ENCODE results near the gene APOC3.

- TF ChIP-seq, protein P1, sequence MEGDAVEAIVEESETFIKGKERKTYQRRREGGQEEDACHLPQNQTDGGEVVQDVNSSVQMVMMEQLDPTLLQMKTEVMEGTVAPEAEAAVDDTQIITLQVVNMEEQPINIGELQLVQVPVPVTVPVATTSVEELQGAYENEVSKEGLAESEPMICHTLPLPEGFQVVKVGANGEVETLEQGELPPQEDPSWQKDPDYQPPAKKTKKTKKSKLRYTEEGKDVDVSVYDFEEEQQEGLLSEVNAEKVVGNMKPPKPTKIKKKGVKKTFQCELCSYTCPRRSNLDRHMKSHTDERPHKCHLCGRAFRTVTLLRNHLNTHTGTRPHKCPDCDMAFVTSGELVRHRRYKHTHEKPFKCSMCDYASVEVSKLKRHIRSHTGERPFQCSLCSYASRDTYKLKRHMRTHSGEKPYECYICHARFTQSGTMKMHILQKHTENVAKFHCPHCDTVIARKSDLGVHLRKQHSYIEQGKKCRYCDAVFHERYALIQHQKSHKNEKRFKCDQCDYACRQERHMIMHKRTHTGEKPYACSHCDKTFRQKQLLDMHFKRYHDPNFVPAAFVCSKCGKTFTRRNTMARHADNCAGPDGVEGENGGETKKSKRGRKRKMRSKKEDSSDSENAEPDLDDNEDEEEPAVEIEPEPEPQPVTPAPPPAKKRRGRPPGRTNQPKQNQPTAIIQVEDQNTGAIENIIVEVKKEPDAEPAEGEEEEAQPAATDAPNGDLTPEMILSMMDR (IDR thresholded peaks at IDR 0.05), result peak in 3 of 6 experiments; percentile 24 to 26 (median 25)
- TF ChIP-seq POLR2A (IDR thresholded peaks at IDR 0.05), result peak in 1 of 2 donors; percentile 88
Observed at GRCh38 chr11:116787786-116788486, 41.8 kb upstream of the APOC3 start, which contains the start of gene ZPR1.

Measured in thyroid gland (tissue), 4 donors.